Endothelial cell (in vitro differentiated cells): ENCODE measurements around the gene CXCL8. TPM values are rescaled to one million over a fixed set of nuclear protein-coding genes. Genes with fewer than 3 reads are reported as not detected.

ENCODE experiments used
- DNase-seq: peaks from one replicate; pipeline ENCODE4 v3.0.0; 2021; ENCODE audit warnings: low spot score
- H3K27ac Mint-ChIP-seq: one replicate; pipeline ENCODE4 v1.8.0; 2021; ENCODE audit warnings: mixed read lengths, inconsistent platforms; ENCODE audit not compliant: unreplicated experiment
- H3K27me3 Mint-ChIP-seq: one replicate; pipeline ENCODE4 v1.8.0; 2021; ENCODE audit warnings: mild to moderate bottlenecking, moderate library complexity, mixed read lengths, inconsistent platforms; ENCODE audit not compliant: unreplicated experiment
- H3K36me3 Mint-ChIP-seq: one replicate; pipeline ENCODE4 v1.8.0; 2021; ENCODE audit warnings: mild to moderate bottlenecking, low read depth, mixed read lengths, inconsistent platforms; ENCODE audit not compliant: unreplicated experiment
- H3K4me1 Mint-ChIP-seq: one replicate; pipeline ENCODE4 v1.8.0; 2021; ENCODE audit warnings: mild to moderate bottlenecking, mixed read lengths, inconsistent platforms; ENCODE audit not compliant: unreplicated experiment
- H3K4me3 Mint-ChIP-seq: one replicate; pipeline ENCODE4 v1.8.0; 2021; ENCODE audit warnings: mild to moderate bottlenecking, mixed read lengths, inconsistent platforms; ENCODE audit not compliant: unreplicated experiment
- H3K9me3 Mint-ChIP-seq: one replicate; pipeline ENCODE4 v1.8.0; 2021; ENCODE audit warnings: mixed read lengths, inconsistent platforms; ENCODE audit not compliant: unreplicated experiment
- total RNA-seq: library from RNA; stranded (reverse); fragmentation: NEBNext Ultra II Directional; extraction: Animal tissue kit (Norgen Biotek cat#: 25700); gene quantifications from one replicate; pipeline ENCODE4 v1.2.1, GENCODE V29; 2021; ENCODE audit not compliant: unreplicated experiment
- TF ChIP-seq, protein P1 (sequence below): fragments of 200-600 bp; sonication (generic); IDR thresholded peaks from one replicate; pipeline ENCODE4 v1.5.0; 2021; ENCODE audit warnings: antibody characterized with exemption; ENCODE audit not compliant: unreplicated experiment

The CXCL8 gene
- total RNA-seq, 1 donor from 2014 or later, result not detected

- TF ChIP-seq, protein P1, sequence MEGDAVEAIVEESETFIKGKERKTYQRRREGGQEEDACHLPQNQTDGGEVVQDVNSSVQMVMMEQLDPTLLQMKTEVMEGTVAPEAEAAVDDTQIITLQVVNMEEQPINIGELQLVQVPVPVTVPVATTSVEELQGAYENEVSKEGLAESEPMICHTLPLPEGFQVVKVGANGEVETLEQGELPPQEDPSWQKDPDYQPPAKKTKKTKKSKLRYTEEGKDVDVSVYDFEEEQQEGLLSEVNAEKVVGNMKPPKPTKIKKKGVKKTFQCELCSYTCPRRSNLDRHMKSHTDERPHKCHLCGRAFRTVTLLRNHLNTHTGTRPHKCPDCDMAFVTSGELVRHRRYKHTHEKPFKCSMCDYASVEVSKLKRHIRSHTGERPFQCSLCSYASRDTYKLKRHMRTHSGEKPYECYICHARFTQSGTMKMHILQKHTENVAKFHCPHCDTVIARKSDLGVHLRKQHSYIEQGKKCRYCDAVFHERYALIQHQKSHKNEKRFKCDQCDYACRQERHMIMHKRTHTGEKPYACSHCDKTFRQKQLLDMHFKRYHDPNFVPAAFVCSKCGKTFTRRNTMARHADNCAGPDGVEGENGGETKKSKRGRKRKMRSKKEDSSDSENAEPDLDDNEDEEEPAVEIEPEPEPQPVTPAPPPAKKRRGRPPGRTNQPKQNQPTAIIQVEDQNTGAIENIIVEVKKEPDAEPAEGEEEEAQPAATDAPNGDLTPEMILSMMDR, result no peak
- H3K36me3 Mint-ChIP-seq, result no peaks in the 10 kb centered on the region
- H3K27me3 Mint-ChIP-seq, result no peaks in the 10 kb centered on the region
- no peak overlapping the region for H3K27ac Mint-ChIP-seq
- no peak overlapping the region for H3K4me3 Mint-ChIP-seq
- peaks cover 27% of the 10 kb centered on the region for H3K4me1 Mint-ChIP-seq
- no peak for DNase-seq
- no peaks in the 10 kb centered on the region for H3K9me3 Mint-ChIP-seq
Measured at GRCh38 chr4:73732759-73733431, 7.5 kb upstream of the CXCL8 start.

- no peaks in the 10 kb centered on the region for H3K27me3 Mint-ChIP-seq
- H3K9me3 Mint-ChIP-seq, result no peaks in the 10 kb centered on the region
- H3K4me1 Mint-ChIP-seq, result peaks cover 25% of the 10 kb centered on the region
- H3K4me3 Mint-ChIP-seq, result no peak overlapping the region
- TF ChIP-seq, protein P1, result no peak
- no peaks in the 10 kb centered on the region for H3K36me3 Mint-ChIP-seq
- no peak overlapping the region for H3K27ac Mint-ChIP-seq
- DNase-seq, result no peak
Measured at GRCh38 chr4:73734530-73735001, 5.8 kb upstream of the CXCL8 start.

DNA sequence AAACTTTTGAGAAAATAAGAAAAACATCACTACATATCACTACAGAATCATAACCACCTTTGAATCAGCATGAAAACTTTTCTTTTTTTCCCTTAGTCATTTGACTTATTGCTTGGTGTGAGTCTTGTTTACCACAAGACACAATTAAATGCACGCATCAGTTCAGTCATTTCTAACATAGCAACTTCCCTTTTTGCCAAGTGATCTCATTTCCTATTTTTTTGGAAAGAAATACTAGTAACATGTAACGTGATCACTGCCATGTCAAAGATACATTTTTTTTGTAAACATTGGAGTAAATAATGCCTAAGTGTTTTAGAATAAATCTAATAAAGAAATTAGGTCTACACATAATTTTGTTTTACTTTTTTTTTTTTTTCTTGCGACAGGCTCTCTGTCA, 5.1 kb upstream of the CXCL8 start:
- Mint-ChIP-seq H3K27me3 (no peaks in the 10 kb centered on the region), H3K4me3 (no peak overlapping the region), H3K9me3 (no peaks in the 10 kb centered on the region), H3K27ac (no peak overlapping the region), H3K4me1 (peaks cover 25% of the 10 kb centered on the region), H3K36me3 (no peaks in the 10 kb centered on the region)
- TF ChIP-seq, protein P1, result no peak
- no peak for DNase-seq

- no peaks in the 10 kb centered on the region for H3K36me3 Mint-ChIP-seq
- no peak for DNase-seq
- no peaks in the 10 kb centered on the region for H3K27me3 Mint-ChIP-seq
- H3K4me1 Mint-ChIP-seq, result no peaks in the 10 kb centered on the region
- TF ChIP-seq, protein P1, result no peak
- no peaks in the 10 kb centered on the region for H3K9me3 Mint-ChIP-seq
- H3K27ac Mint-ChIP-seq, result no peak overlapping the region
- no peak overlapping the region for H3K4me3 Mint-ChIP-seq
Measured at GRCh38 chr4:73741031-73741749, 821 bp downstream of the CXCL8 start.
